Sigmoid colon (tissue), 4 donors: Measurements from ENCODE around the gene AQP1.

Experiments used
- CTCF ChIP-seq, 4 experiments: fragments of 450-650 bp in 3 of 4; fragments of 200-600 bp in 1 of 4; IDR thresholded peaks; one replicate each; pipeline ENCODE4 v1.5.1; 2016 to 2019; ENCODE audit warnings: antibody characterized with exemption in 4 of 4, mild to moderate bottlenecking in 3 of 4, moderate library complexity in 2 of 4
- POLR2A ChIP-seq, 2 donors: fragments of 450-650 bp; IDR thresholded peaks; one replicate each; pipeline ENCODE4 v1.6.1; 2016; ENCODE audit warnings: antibody characterized with exemption in 2 of 2, mild to moderate bottlenecking in 2 of 2, moderate library complexity in 2 of 2
- POLR2AphosphoS5 ChIP-seq, 4 donors: sonication (generic); formaldehyde crosslinking; IDR thresholded peaks; one replicate each; pipeline ENCODE4 v1.6.1; 2017; ENCODE audit warnings: antibody characterized with exemption in 4 of 4

GRCh38 chr7:30899630-30900029 is 12.0 kb upstream of the AQP1 start:
- TF ChIP-seq POLR2A (IDR thresholded peaks at IDR 0.05) (no peak), POLR2AphosphoS5 (IDR thresholded peaks at IDR 0.05) (no peak), CTCF (IDR thresholded peaks at IDR 0.05) (no peak)
